SH-SY5Y (cell line): Measurements from ENCODE around the gene ZNF136.

Experiments
- GATA2 ChIP-seq: IDR thresholded peaks from 2 replicates; pipeline ENCODE4 v1.6.1; 2011; ENCODE audit warnings: mild to moderate bottlenecking, low read depth, low read length
- GATA3 ChIP-seq: IDR thresholded peaks from 2 replicates; pipeline ENCODE4 v1.6.1; 2011; ENCODE audit warnings: low read depth, mild to moderate bottlenecking, low read length, moderate library complexity

GRCh38 chr19:12145348-12145747, 17.5 kb upstream of the ZNF136 start:
- TF ChIP-seq GATA3 (no peak), GATA2 (no peak)
